Measurements from ENCODE around the gene FSTL4. TPM values are rescaled to one million over a fixed set of nuclear protein-coding genes. Genes with fewer than 3 reads are reported as not detected.

Gene FSTL4
- total and polyA plus RNA-seq, 2 of the 13 experiments (the other 11 are each of a cell fraction or from before 2014, with no cell fraction given), result 2.1 to 3.0 TPM

GRCh38 chr5:133252133-133252480, 360.2 kb downstream of the FSTL4 start (continued):
- TF ChIP-seq ZNF20 (CRISPR knock-in tag; IDR thresholded peaks at IDR 0.05) (no peak), KLF11 (CRISPR knock-in tag; IDR thresholded peaks at IDR 0.05) (no peak), ASH2L (IDR thresholded peaks at IDR 0.05; ENCODE audit: insufficient read length, low read depth, low read length) (no peak), TSC22D2 (CRISPR knock-in tag; IDR thresholded peaks at IDR 0.05; ENCODE audit: borderline replicate concordance) (no peak), THRA (CRISPR knock-in tag; IDR thresholded peaks at IDR 0.05; ENCODE audit: borderline replicate concordance) (no peak), BRCA1 (CRISPR knock-in tag; IDR thresholded peaks at IDR 0.05) (0 out of 2 replicates have a peak, but pooled peaks have one; percentile 15), MATR3 (CRISPR knock-in tag; IDR thresholded peaks at IDR 0.05) (no peak), ZNF749 (CRISPR knock-in tag; IDR thresholded peaks at IDR 0.05; ENCODE audit: borderline replicate concordance) (no peak), RBAK (CRISPR knock-in tag; IDR thresholded peaks at IDR 0.05) (0 out of 2 replicates have a peak, but pooled peaks have one; percentile 2), TOPORS (CRISPR knock-in tag; IDR thresholded peaks at IDR 0.05) (peak; percentile 22; the same call in 1 of the 2 replicates), SIX4 (CRISPR knock-in tag; IDR thresholded peaks at IDR 0.05) (no peak), ZNF234 (CRISPR knock-in tag; conservative IDR thresholded peaks at IDR 0.05) (no peak), ZNF44 (CRISPR knock-in tag; IDR thresholded peaks at IDR 0.05) (no peak), HOXA5 (CRISPR knock-in tag; IDR thresholded peaks at IDR 0.05) (no peak), NPAS2 (CRISPR knock-in tag; IDR thresholded peaks at IDR 0.05; ENCODE audit: borderline replicate concordance) (no peak), ZNF512B (CRISPR knock-in tag; IDR thresholded peaks at IDR 0.05; ENCODE audit: borderline replicate concordance) (no peak), BORCS8-MEF2B (CRISPR knock-in tag; IDR thresholded peaks at IDR 0.05) (no peak), DNMT1 (CRISPR knock-in tag; IDR thresholded peaks at IDR 0.05) (no peak), NR2F2 (IDR thresholded peaks at IDR 0.05; ENCODE audit: borderline replicate concordance, low read depth) (no peak), FOSL2 (CRISPR knock-in tag; IDR thresholded peaks at IDR 0.05) (no peak), EHMT2 (IDR thresholded peaks at IDR 0.05; ENCODE audit: borderline replicate concordance, low read depth, low read length) (no peak), SUZ12 (IDR thresholded peaks at IDR 0.05; ENCODE audit: low read depth, low read length) (no peak), BCLAF1 (IDR thresholded peaks at IDR 0.05) (no peak), ZNF556 (CRISPR knock-in tag; IDR thresholded peaks at IDR 0.05; ENCODE audit: borderline replicate concordance) (no peak; the same call in 1 of the 2 replicates)
- TF ChIP-seq, protein P1, sequence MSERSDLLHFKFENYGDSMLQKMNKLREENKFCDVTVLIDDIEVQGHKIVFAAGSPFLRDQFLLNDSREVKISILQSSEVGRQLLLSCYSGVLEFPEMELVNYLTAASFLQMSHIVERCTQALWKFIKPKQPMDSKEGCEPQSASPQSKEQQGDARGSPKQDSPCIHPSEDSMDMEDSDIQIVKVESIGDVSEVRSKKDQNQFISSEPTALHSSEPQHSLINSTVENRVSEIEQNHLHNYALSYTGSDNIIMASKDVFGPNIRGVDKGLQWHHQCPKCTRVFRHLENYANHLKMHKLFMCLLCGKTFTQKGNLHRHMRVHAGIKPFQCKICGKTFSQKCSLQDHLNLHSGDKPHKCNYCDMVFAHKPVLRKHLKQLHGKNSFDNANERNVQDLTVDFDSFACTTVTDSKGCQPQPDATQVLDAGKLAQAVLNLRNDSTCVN (CRISPR knock-in tag; IDR thresholded peaks at IDR 0.05; ENCODE audit: borderline replicate concordance), result no peak

Data from HepG2 (cell line).